ENCODE measurements around the gene PPP1R13B. TPM values are rescaled to one million over a fixed set of nuclear protein-coding genes. Genes with fewer than 3 reads are reported as not detected.

Gene PPP1R13B
- total RNA-seq, 1 donor from 2014 or later, result 2.5 TPM

DNA sequence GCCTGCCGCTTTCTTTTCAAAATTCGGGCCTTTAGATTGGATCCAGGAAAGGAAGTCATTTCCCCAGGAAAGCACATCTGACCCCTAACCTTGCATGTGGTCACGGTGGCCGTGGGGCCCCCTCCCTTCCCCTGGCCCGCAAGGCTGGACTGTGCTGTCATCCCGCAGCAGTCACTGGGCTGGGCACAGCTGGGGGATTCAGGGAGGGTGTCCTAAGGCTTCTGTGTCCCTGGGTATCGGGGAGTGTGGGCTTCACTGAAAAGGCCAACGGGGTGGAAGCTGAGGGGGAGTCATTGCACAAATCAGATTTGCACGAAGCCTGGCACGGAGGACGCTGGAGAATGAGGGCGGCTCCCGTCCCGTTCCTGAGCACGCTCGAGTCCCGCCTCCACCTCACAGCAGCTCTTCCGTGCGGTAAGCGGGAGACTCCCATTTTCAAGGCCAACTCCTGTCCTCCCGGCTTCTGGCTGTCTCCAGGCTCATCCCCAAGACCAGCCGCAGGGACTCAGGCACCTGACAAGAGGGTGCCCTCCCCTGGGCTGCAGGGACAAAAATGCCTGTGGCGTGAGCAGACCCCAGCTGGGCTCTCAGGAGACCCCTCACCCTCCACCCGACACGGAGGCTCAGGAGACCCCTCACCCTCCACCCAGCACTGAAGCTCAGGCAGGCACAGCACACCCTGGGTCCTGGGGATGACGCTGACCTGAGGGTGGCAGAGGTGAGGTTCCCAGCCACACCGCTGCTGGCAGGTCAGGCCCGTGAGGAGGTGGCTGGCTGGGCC is 141.7 kb downstream of the PPP1R13B start:
- DNase-seq (ENCODE audit: low spot score), result no peak
- no peaks in the 10 kb centered on the region for H3K9me3 Mint-ChIP-seq
- peaks cover 8% of the 10 kb centered on the region for H3F3A ChIP-seq (ENCODE audit: low read depth)
- peaks cover 27% of the 10 kb centered on the region for H3K4me1 Mint-ChIP-seq
- TF ChIP-seq, protein P1, sequence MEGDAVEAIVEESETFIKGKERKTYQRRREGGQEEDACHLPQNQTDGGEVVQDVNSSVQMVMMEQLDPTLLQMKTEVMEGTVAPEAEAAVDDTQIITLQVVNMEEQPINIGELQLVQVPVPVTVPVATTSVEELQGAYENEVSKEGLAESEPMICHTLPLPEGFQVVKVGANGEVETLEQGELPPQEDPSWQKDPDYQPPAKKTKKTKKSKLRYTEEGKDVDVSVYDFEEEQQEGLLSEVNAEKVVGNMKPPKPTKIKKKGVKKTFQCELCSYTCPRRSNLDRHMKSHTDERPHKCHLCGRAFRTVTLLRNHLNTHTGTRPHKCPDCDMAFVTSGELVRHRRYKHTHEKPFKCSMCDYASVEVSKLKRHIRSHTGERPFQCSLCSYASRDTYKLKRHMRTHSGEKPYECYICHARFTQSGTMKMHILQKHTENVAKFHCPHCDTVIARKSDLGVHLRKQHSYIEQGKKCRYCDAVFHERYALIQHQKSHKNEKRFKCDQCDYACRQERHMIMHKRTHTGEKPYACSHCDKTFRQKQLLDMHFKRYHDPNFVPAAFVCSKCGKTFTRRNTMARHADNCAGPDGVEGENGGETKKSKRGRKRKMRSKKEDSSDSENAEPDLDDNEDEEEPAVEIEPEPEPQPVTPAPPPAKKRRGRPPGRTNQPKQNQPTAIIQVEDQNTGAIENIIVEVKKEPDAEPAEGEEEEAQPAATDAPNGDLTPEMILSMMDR (IDR thresholded peaks at IDR 0.05), result no peak
- TF ChIP-seq EZH2 (IDR thresholded peaks at IDR 0.05), result no peak
- no peak for TF ChIP-seq EZH2phosphoT487 (IDR thresholded peaks at IDR 0.05)
- no peak overlapping the region for H3K9ac ChIP-seq
- H3K4me1 ChIP-seq, result no peaks in the 10 kb centered on the region
- no peak overlapping the region for H3K4me3 ChIP-seq
- H3K79me2 ChIP-seq (ENCODE audit: low read depth), result no peaks in the 10 kb centered on the region
- peaks cover 23% of the 10 kb centered on the region for H3K36me3 Mint-ChIP-seq
- H3K27me3 Mint-ChIP-seq (ENCODE audit: insufficient read depth, low read depth), result peaks cover 5% of the 10 kb centered on the region
- no peak overlapping the region for H3K4me2 ChIP-seq
- no peaks in the 10 kb centered on the region for H3K9me3 ChIP-seq (ENCODE audit: low read depth)
- no peak overlapping the region for H3K4me3 Mint-ChIP-seq
- H2AFZ ChIP-seq (replicated peaks), result no peak overlapping the region
- no peak overlapping the region for H3K27ac ChIP-seq
- no peaks in the 10 kb centered on the region for H3K36me3 ChIP-seq
- peaks cover 35% of the 10 kb centered on the region for H4K20me1 ChIP-seq (ENCODE audit: low read depth)
- no peaks in the 10 kb centered on the region for H3K27me3 ChIP-seq
- H3K27ac Mint-ChIP-seq, result no peak overlapping the region

GRCh38 chr14:103705118-103705503 is 142.3 kb downstream of the PPP1R13B start:
- H3K36me3 Mint-ChIP-seq, result peaks cover 22% of the 10 kb centered on the region
- H3K4me3 ChIP-seq, result no peak overlapping the region
- peaks cover 8% of the 10 kb centered on the region for H3F3A ChIP-seq (ENCODE audit: low read depth)
- no peaks in the 10 kb centered on the region for H3K36me3 ChIP-seq
- H2AFZ ChIP-seq (replicated peaks), result no peak overlapping the region
- no peak for DNase-seq (ENCODE audit: low spot score)
- H3K27ac Mint-ChIP-seq, result peak overlapping the region; percentile 51
- H3K9ac ChIP-seq, result no peak overlapping the region
- H3K9me3 ChIP-seq (ENCODE audit: low read depth), result no peaks in the 10 kb centered on the region
- H4K20me1 ChIP-seq (ENCODE audit: low read depth), result peaks cover 34% of the 10 kb centered on the region
- peaks cover 26% of the 10 kb centered on the region for H3K4me1 Mint-ChIP-seq
- TF ChIP-seq EZH2phosphoT487 (IDR thresholded peaks at IDR 0.05), result no peak
- TF ChIP-seq EZH2 (IDR thresholded peaks at IDR 0.05), result no peak
- TF ChIP-seq, protein P1 (IDR thresholded peaks at IDR 0.05), result no peak
- H3K4me1 ChIP-seq, result no peaks in the 10 kb centered on the region
- no peak overlapping the region for H3K4me2 ChIP-seq
- peaks cover 5% of the 10 kb centered on the region for H3K27me3 Mint-ChIP-seq (ENCODE audit: insufficient read depth, low read depth)
- no peaks in the 10 kb centered on the region for H3K9me3 Mint-ChIP-seq
- H3K27me3 ChIP-seq, result no peaks in the 10 kb centered on the region
- H3K27ac ChIP-seq, result no peak overlapping the region
- no peaks in the 10 kb centered on the region for H3K79me2 ChIP-seq (ENCODE audit: low read depth)
- H3K4me3 Mint-ChIP-seq, result no peak overlapping the region

DNA sequence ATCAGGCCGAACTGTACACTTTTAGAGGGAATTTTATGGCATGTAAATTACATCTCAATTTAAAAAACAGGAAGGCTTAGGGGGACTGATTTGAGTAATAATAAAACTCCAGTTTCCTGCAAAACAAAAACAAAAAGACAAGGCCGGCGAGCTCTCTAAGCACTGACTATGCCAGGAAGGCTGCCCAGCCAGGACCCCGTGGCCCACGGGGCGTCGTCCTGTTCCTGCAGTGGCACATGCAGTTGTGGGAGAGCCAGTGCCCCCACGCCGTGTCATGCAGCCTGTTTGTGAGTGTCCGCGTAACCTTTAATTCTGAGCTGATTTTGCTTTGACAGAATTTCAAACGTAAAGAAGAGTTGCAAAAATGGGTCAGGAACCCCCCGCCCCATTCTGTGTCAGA is 142.7 kb downstream of the PPP1R13B start:
- Histone ChIP-seq H3K79me2 (ENCODE audit: low read depth) (no peaks in the 10 kb centered on the region), H3K4me1 (no peaks in the 10 kb centered on the region), H3K36me3 (no peaks in the 10 kb centered on the region), H3F3A (ENCODE audit: low read depth) (peaks cover 8% of the 10 kb centered on the region), H4K20me1 (ENCODE audit: low read depth) (peaks cover 31% of the 10 kb centered on the region), H3K9ac (no peak overlapping the region), H3K4me3 (no peak overlapping the region), H3K27me3 (no peaks in the 10 kb centered on the region), H3K9me3 (ENCODE audit: low read depth) (no peaks in the 10 kb centered on the region), H2AFZ (replicated peaks) (no peak overlapping the region), H3K4me2 (no peak overlapping the region), H3K27ac (no peak overlapping the region)
- Mint-ChIP-seq H3K36me3 (peaks cover 22% of the 10 kb centered on the region), H3K4me1 (peaks cover 26% of the 10 kb centered on the region), H3K27ac (peak overlapping the region; percentile 51), H3K27me3 (ENCODE audit: insufficient read depth, low read depth) (peaks cover 6% of the 10 kb centered on the region), H3K4me3 (no peak overlapping the region), H3K9me3 (no peaks in the 10 kb centered on the region)
- no peak for DNase-seq (ENCODE audit: low spot score)
- TF ChIP-seq EZH2phosphoT487 (IDR thresholded peaks at IDR 0.05) (no peak), EZH2 (IDR thresholded peaks at IDR 0.05) (no peak)
- TF ChIP-seq, protein P1 (IDR thresholded peaks at IDR 0.05), result no peak
